Measurements from ENCODE around the gene STH.

Gene STH

GRCh38 chr17:45998987-45999899 is at the start of gene STH:
Gene STH (plus strand): TSS chr17:45999250. CDS start chr17:45999280, 30 bp downstream.
- H3K4me3 ChIP-seq (ENCODE audit: low read length), result no peak within 1 kb of the TSS
- no peak for DNase-seq (ENCODE audit: low read depth)
- TF ChIP-seq CTCF (IDR thresholded peaks at IDR 0.05; ENCODE audit: insufficient read depth, low read depth, low read length, missing control alignments), result no peak

DNA sequence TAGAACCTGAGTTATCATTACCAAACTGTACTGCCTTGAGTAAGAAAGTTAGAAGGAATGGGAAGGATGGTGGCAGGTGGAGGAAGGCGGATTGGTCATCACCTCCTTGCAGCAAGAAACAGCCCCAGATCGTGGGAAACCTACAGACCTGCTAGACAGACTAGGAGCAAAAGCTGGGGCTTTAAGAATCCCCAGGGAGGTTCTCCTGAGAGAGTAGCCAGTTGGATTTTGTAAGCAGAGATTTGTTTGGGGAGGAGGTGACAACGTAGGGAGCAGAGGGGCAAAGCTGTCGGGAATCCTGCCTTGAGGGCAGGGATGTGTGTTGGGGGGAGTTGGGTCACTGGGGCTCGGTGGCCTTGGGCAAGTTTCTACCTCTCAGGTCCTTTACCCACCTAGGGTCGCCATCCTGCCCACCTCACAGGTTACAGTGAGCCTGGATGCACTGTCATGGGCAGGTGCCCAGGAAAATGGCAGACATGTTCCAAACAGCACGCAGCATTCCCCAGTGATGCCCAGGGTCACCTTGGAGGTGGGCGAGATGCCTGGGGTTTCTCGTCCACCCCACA is 49.2 kb upstream of the STH start:
- no peak for DNase-seq (ENCODE audit: low read depth)
- no peak for TF ChIP-seq CTCF (IDR thresholded peaks at IDR 0.05; ENCODE audit: insufficient read depth, low read depth, low read length, missing control alignments)
- no peak overlapping the region for H3K4me3 ChIP-seq (ENCODE audit: low read length)

DNA sequence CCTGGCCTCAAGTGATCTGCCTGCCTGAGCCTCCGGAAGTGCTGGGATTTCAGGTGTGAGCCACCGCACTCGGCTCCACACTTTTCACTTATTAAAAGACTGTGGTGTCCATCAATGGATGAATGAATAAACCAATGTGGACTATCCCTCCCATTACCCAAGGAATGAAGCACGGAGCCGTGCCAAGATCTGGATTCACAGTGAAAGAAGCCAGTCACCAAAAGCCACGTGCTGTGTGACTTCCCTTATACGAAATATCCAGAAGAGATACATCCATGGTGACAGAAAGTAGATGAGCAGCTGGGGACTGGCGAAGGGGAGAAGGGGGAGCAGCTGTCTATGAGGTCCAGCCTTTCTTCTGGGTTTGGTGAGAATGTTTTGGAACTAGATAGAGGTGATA is 48.2 kb upstream of the STH start:
- no peak for DNase-seq (ENCODE audit: low read depth)
- no peak for TF ChIP-seq CTCF (IDR thresholded peaks at IDR 0.05; ENCODE audit: insufficient read depth, low read depth, low read length, missing control alignments)
- H3K4me3 ChIP-seq (ENCODE audit: low read length), result no peak overlapping the region

DNA sequence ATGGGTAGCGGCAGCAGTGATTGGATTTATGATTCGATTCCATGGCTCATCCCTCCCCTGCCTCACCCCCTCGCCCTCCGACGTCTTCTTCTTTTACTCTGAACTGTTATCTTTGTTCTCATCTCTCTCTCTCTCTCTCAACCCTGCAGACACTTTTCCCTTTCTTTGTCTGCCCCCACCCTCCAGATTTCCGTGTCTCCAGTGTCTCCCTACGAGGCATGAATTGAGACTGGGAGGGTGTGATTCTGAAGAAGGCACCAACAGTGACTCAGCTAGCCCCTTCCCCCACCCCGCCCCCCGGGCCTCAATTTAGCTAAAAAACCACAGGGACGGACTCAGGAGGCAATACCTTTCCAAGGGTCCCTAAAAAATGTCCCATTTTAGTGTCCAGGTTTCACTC is 47.6 kb upstream of the STH start:
- no peak for DNase-seq (ENCODE audit: low read depth)
- no peak overlapping the region for H3K4me3 ChIP-seq (ENCODE audit: low read length)
- no peak for TF ChIP-seq CTCF (IDR thresholded peaks at IDR 0.05; ENCODE audit: insufficient read depth, low read depth, low read length, missing control alignments)

DNA sequence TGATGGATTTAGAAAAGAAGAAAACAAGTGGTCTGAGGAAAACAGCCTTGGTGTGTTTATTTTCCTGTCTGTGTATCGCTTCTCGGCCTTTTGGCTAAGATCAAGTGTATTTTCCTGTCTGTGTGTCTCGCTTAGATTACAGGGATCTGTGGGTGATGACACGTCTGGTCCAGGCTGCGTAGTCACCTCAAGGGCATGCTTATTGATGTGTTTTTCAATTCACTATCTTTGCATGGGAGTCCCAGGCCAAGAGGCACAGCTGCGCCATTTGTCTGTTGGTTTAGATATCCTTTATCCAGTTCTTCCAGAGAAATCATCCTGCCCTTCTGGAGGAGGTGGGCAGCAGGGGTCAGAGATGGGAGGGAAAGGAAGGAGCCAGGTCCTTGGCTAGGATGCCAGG is 47.1 kb upstream of the STH start:
- no peak overlapping the region for H3K4me3 ChIP-seq (ENCODE audit: low read length)
- TF ChIP-seq CTCF (IDR thresholded peaks at IDR 0.05; ENCODE audit: insufficient read depth, low read depth, low read length, missing control alignments), result no peak

GRCh38 chr17:45952814-45953320 is 46.2 kb upstream of the STH start:
- no peak for DNase-seq (ENCODE audit: low read depth)
- TF ChIP-seq CTCF (IDR thresholded peaks at IDR 0.05; ENCODE audit: insufficient read depth, low read depth, low read length, missing control alignments), result no peak
- no peak overlapping the region for H3K4me3 ChIP-seq (ENCODE audit: low read length)

More for the DNA sequence above, 47.1 kb upstream of the STH start:
- DNase-seq (ENCODE audit: low read depth), result no peak

All from epithelial cell of esophagus (primary cell).